HepG2 (cell line): Measurements from ENCODE around the gene CCDC9B.

Source experiments
- FOSL2 ChIP-seq: sonication (generic); formaldehyde crosslinking; IDR thresholded peaks from 2 replicates; pipeline ENCODE4 v1.4.0; 2020; ENCODE audit warnings: missing genetic modification reagents
- MLX ChIP-seq: IDR thresholded peaks from 2 replicates; pipeline ENCODE4 v1.6.1; 2016
- NFYB ChIP-seq: sonication (generic); formaldehyde crosslinking; IDR thresholded peaks from 2 replicates; pipeline ENCODE4 v1.4.0; 2020; ENCODE audit warnings: missing genetic modification reagents
- POLR2A ChIP-seq, 2 experiments: IDR thresholded peaks; 2 replicates each; pipeline ENCODE4 v1.6.1; 2011; ENCODE audit warnings: low read depth in 2 of 2, low read length in 2 of 2, mild to moderate bottlenecking in 1 of 2, moderate library complexity in 1 of 2; ENCODE audit not compliant: insufficient read depth in 1 of 2
- REST ChIP-seq, 2 experiments: IDR thresholded peaks; 2 replicates each; pipeline ENCODE4 v1.6.1; 2011 to 2012; ENCODE audit warnings: low read length in 2 of 2, borderline replicate concordance in 1 of 2, low read depth in 1 of 2, mild to moderate bottlenecking in 1 of 2, moderate library complexity in 1 of 2
- ZNF317 ChIP-seq: sonication (generic); formaldehyde crosslinking; IDR thresholded peaks from 2 replicates; pipeline ENCODE4 v1.5.0; 2020; ENCODE audit warnings: mild to moderate bottlenecking, missing genetic modification reagents
- TF ChIP-seq, protein P1 (sequence below): sonication (generic); formaldehyde crosslinking; IDR thresholded peaks from 2 replicates; pipeline ENCODE4 v1.4.0; 2020; ENCODE audit warnings: missing genetic modification reagents, borderline replicate concordance

DNA sequence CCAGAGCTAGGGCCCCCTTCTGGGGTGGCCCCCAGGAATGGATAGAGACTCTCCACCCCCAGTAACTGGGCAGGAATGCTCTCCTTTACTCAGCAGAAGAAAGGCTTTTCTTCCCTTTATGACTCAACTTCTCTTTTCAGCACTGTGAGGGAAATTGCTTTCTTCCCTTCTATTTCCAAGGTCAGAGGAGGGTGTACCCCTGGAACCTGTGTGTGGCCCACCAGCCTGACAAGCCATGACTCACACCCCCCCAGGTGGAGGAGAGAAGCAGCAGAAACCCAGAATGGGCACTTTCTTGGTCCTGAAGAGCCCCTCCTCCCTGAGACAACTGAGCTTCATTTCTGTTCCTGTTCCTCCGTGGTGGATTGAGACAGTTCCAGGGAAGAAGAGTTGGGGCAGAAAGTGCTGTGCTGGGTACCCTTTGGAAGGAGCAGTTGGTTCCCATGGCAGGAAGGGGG, 55.2 kb downstream of the CCDC9B start:
- TF ChIP-seq POLR2A (IDR thresholded peaks at IDR 0.05; ENCODE audit: insufficient read depth in 1 of 2, low read depth in 2 of 2, low read length in 2 of 2) (no peak), MLX (no peak), FOSL2 (CRISPR knock-in tag) (no peak), NFYB (no peak), REST (IDR thresholded peaks at IDR 0.05; ENCODE audit: borderline replicate concordance in 1 of 2, low read depth in 1 of 2, low read length in 2 of 2) (no peak), ZNF317 (CRISPR knock-in tag) (no peak)
- TF ChIP-seq, protein P1, sequence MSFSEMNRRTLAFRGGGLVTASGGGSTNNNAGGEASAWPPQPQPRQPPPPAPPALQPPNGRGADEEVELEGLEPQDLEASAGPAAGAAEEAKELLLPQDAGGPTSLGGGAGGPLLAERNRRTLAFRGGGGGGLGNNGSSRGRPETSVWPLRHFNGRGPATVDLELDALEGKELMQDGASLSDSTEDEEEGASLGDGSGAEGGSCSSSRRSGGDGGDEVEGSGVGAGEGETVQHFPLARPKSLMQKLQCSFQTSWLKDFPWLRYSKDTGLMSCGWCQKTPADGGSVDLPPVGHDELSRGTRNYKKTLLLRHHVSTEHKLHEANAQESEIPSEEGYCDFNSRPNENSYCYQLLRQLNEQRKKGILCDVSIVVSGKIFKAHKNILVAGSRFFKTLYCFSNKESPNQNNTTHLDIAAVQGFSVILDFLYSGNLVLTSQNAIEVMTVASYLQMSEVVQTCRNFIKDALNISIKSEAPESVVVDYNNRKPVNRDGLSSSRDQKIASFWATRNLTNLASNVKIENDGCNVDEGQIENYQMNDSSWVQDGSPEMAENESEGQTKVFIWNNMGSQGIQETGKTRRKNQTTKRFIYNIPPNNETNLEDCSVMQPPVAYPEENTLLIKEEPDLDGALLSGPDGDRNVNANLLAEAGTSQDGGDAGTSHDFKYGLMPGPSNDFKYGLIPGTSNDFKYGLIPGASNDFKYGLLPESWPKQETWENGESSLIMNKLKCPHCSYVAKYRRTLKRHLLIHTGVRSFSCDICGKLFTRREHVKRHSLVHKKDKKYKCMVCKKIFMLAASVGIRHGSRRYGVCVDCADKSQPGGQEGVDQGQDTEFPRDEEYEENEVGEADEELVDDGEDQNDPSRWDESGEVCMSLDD (CRISPR knock-in tag), result no peak
